GM12878 (cell line): ENCODE data around the gene SFMBT1. TPM values are rescaled to one million over a fixed set of nuclear protein-coding genes. Genes with fewer than 3 reads are reported as not detected.

ENCODE experiments used
- ATAC-seq: fragments of 200-7000 bp; cut with Tn5 transposase; 3 replicates; pipeline ENCODE4 v1.9.1; 2020; ENCODE audit warnings: mild to moderate bottlenecking, moderate library complexity
- BruUV-seq: library from RNA; stranded (reverse); fragments of 400-500 nt; replicated peaks from 2 replicates; lab custom pipeline; 2021; lab: Mats Ljungman, UMichigan
- CTCF ChIA-PET: fragments of 300-600 bp; sonication (Branson Sonifier 250); formaldehyde crosslinking; extraction: SDS; loops from one replicate; lab custom pipeline; 2021; ENCODE audit warnings: inconsistent platforms; lab: Yijun Ruan, JAX
- POLR2A ChIA-PET: fragments of 350-600 bp; formaldehyde crosslinking; extraction: SDS; loops from one replicate; lab custom pipeline; 2021; ENCODE audit warnings: inconsistent platforms; lab: Charles Lee
- RAD21 ChIA-PET: fragments of 300-600 bp; sonication (Branson Sonifier 250); formaldehyde crosslinking; loops from one replicate; lab custom pipeline; 2023; ENCODE audit warnings: antibody characterized with exemption; ENCODE audit not compliant: unreplicated experiment; lab: Charles Lee
- SMC1A ChIA-PET: fragments of 300-600 bp; sonication (Branson Sonifier 250); formaldehyde crosslinking; loops from one replicate; lab custom pipeline; 2023; ENCODE audit not compliant: unreplicated experiment, uncharacterized antibody; lab: Charles Lee
- DNase-seq: peaks from one replicate; pipeline ENCODE4 v3.0.0-alpha.2; 2011; ENCODE audit warnings: low read depth, low spot score
- FAIRE-seq: peaks from 3 replicates; lab custom pipeline; 2011; peaks lifted over from hg19 to GRCh38; lab: Jason Lieb, UNC
- H2AFZ ChIP-seq: 2 replicates; pipeline ENCODE4 v1.6.0; 2011; ENCODE audit warnings: low read depth, low read length, control low read depth; ENCODE audit not compliant: control insufficient read depth
- H3K27ac ChIP-seq: 2 replicates; pipeline ENCODE4 v1.5.1; 2011; ENCODE audit warnings: control low read depth; ENCODE audit not compliant: control insufficient read depth, insufficient read depth
- H3K27me3 ChIP-seq, 2 experiments: replicated peaks in 1 of 2; 2 replicates each; pipeline versions ENCODE4 v1.6.0 to v1.6.1; 2011; ENCODE audit warnings: low read length in 1 of 2; ENCODE audit not compliant: control insufficient read depth in 2 of 2, insufficient read depth in 2 of 2
- H3K36me3 ChIP-seq, 2 experiments: 2 replicates each; pipeline ENCODE4 v1.5.1; 2011; ENCODE audit warnings: low read length in 1 of 2; ENCODE audit not compliant: control insufficient read depth in 2 of 2, insufficient read depth in 2 of 2
- H3K4me1 ChIP-seq: 2 replicates; pipeline ENCODE4 v1.6.1; 2011; ENCODE audit warnings: mild to moderate bottlenecking, low read length, moderate library complexity, mixed read lengths; ENCODE audit not compliant: control insufficient read depth, insufficient read depth
- H3K4me2 ChIP-seq: 2 replicates; pipeline ENCODE4 v1.6.0; 2011; ENCODE audit warnings: control low read depth; ENCODE audit not compliant: control insufficient read depth, insufficient read depth
- H3K4me3 ChIP-seq: fragments of 200-600 bp; sonication (generic); 2 replicates; pipeline ENCODE4 v1.5.1; 2016
- H3K79me2 ChIP-seq: 2 replicates; pipeline ENCODE4 v1.6.0; 2011; ENCODE audit warnings: low read length; ENCODE audit not compliant: control insufficient read depth, insufficient read depth
- H3K9ac ChIP-seq: 2 replicates; pipeline ENCODE4 v1.8.0; 2011; ENCODE audit warnings: low read length, control low read depth, mixed read lengths; ENCODE audit not compliant: control insufficient read depth, insufficient read depth
- H3K9me3 ChIP-seq: replicated peaks from 3 replicates; pipeline ENCODE4 v1.5.1; 2011; ENCODE audit warnings: mild to moderate bottlenecking, low read length; ENCODE audit not compliant: control insufficient read depth, insufficient read depth
- H4K20me1 ChIP-seq: 2 replicates; pipeline ENCODE4 v1.6.0; 2011; ENCODE audit not compliant: control insufficient read depth, insufficient read depth
- ESRRA ChIP-seq: IDR thresholded peaks from 2 replicates; pipeline ENCODE4 v1.6.1; 2012; ENCODE audit warnings: mild to moderate bottlenecking, low read length, improper control_type of control experiment
- FOS ChIP-seq: IDR thresholded peaks from 3 replicates; pipeline ENCODE4 v1.6.1; 2011; ENCODE audit warnings: borderline replicate concordance; ENCODE audit not compliant: insufficient read length; ENCODE audit errors: extremely low read depth
- KDM1A ChIP-seq: fragments of 200-600 bp; sonication (generic); IDR thresholded peaks from 2 replicates; pipeline ENCODE4 v1.6.1; 2016; ENCODE audit warnings: borderline replicate concordance
- RAD51 ChIP-seq: fragments of 450-650 bp; IDR thresholded peaks from 2 replicates; pipeline ENCODE4 v1.6.1; 2016; ENCODE audit warnings: moderate library complexity, mild to moderate bottlenecking, inconsistent platforms
- SPI1 ChIP-seq: IDR thresholded peaks from 2 replicates; pipeline ENCODE4 v1.6.1; 2011; ENCODE audit warnings: low read depth, mild to moderate bottlenecking, low read length, moderate library complexity, borderline replicate concordance; ENCODE audit not compliant: insufficient read depth
- TAF1 ChIP-seq: IDR thresholded peaks from 2 replicates; pipeline ENCODE4 v1.6.1; 2011; ENCODE audit warnings: mild to moderate bottlenecking, low read depth, low read length, borderline replicate concordance
- ZZZ3 ChIP-seq: IDR thresholded peaks from 2 replicates; pipeline ENCODE4 v1.6.1; 2011; ENCODE audit warnings: low read depth; ENCODE audit not compliant: control insufficient read depth, insufficient read length
- WGBS: methylation state at CpG from one replicate; pipeline ENCODE4 v1.1.6; 2016; ENCODE audit warnings: low lambda C conversion rate; ENCODE audit not compliant: insufficient replicate concordance, insufficient coverage; ENCODE audit errors: missing lambda C conversion rate; 5-methylcytosine and 5-hydroxymethylcytosine counted together
- in situ Hi-C: fragments of 300-500 bp; cut with MboI; formaldehyde crosslinking; loops from 9 replicates; pipeline ENCODE4 v1.14.3; 2018; ENCODE audit warnings: mixed read lengths
- intact Hi-C: fragments of 100-400 bp; cut with micrococcal nuclease; formaldehyde crosslinking; loops from one replicate; pipeline ENCODE4 v1.14.2; 2022; ENCODE audit not compliant: unreplicated experiment
- polyA plus RNA-seq, 11 experiments: library from polyadenylated mRNA; depleted of rRNA in 4 of 11; unstranded in 6 of 11; stranded (reverse) in 5 of 11; fragments of >200 nt; fragmentation: Nextera tagmentation in 4 of 11; fragmentation: Illumina TruSeq in 1 of 11; extraction: Ambion mirVana in 4 of 11; extraction: Trizol in 1 of 11; gene quantifications; 1 replicate in 1 of 11; 2 replicates in 10 of 11; pipeline versions ENCODE4 v1.2.1 to v1.2.3, GENCODE V29; 2011 to 2016; ENCODE audit warnings: inconsistent platforms in 2 of 11, missing spikeins in 2 of 11, low read depth in 1 of 11
- total RNA-seq, 4 experiments: library from RNA; depleted of rRNA in 3 of 4; stranded (reverse); fragments of >200 nt in 3 of 4; fragmentation: Illumina TruSeq in 1 of 4; extraction: Trizol in 1 of 4; gene quantifications; 2 replicates each; pipeline versions ENCODE4 v1.2.1 to v1.2.3, GENCODE V29; 2013 to 2021

SFMBT1 gene
- total and polyA plus RNA-seq, 10 of the 15 experiments (the other 5 are each of a cell fraction or from before 2014, with no cell fraction given): 3.2 to 19.5 (median 11.4) TPM

- Histone ChIP-seq H3K9me3 (no peaks in the 10 kb centered on the region), H4K20me1 (no peaks in the 10 kb centered on the region), H3K27ac (no peak overlapping the region), H3K4me3 (no peak overlapping the region), H3K36me3 (peaks cover 0 to 1% of the 10 kb centered on the region in 2 experiments; a peak in 3 of 4 replicates), H3K79me2 (no peaks in the 10 kb centered on the region), H2AFZ (peak overlapping the region; percentile 28; the same call in 1 of the 2 replicates), H3K9ac (no peak overlapping the region), H3K4me2 (no peak overlapping the region), H3K4me1 (no peaks in the 10 kb centered on the region), H3K27me3 (no peaks in the 10 kb centered on the region)
- ATAC-seq: no peak
- intact Hi-C loops: loop anchor here (5.0 kb wide), 1 partner anchor 188 kb away; no protein-coding TSS in a partner anchor
- RAD21 ChIA-PET: interaction anchor here (1.2 to 1.3 kb wide), 2 partner anchors 41 to 56 kb away, joined by 3 to 4 read pairs; no protein-coding TSS in a partner anchor
- CTCF ChIA-PET: interaction anchor here (1.0 to 1.6 kb wide), 8 partner anchors 17 to 189 kb away, joined by 3 to 6 read pairs (median 4); no protein-coding TSS in a partner anchor
- FAIRE-seq: no peak
- WGBS: 3% methylated on average over 3 of the region's 3 CpGs
- SMC1A ChIA-PET: interaction anchor here (1.1 to 2.5 kb wide), 5 partner anchors 9 to 84 kb away, joined by 3 to 11 read pairs (median 4); no protein-coding TSS in a partner anchor
- no TSS peak for BruUV-seq
- POLR2A ChIA-PET: no interaction called here
- DNase-seq: no peak
- in situ Hi-C loops: no loop called here
- no peak for TF ChIP-seq RAD51
- TF ChIP-seq ESRRA: no peak
- no peak for TF ChIP-seq ZZZ3
- no peak for TF ChIP-seq FOS
- TF ChIP-seq TAF1: no peak
- no peak for TF ChIP-seq KDM1A
- TF ChIP-seq SPI1: 0 out of 2 replicates have a peak, but pooled peaks have one; percentile 30
- TF ChIP-seq, all 136 proteins: peak for 1
Measured at GRCh38 chr3:52930748-52931147, 115.1 kb downstream of the SFMBT1 start.
